Lower leg skin (tissue), 3 donors: Measurements from ENCODE around the gene VAV3.

Experiments used
- POLR2A ChIP-seq, 2 donors: fragments of 450-650 bp; IDR thresholded peaks; one replicate each; pipeline ENCODE4 v1.6.1; 2016 to 2017; ENCODE audit warnings: antibody characterized with exemption in 2 of 2, mild to moderate bottlenecking in 1 of 2, moderate library complexity in 1 of 2
- TF ChIP-seq, protein P1 (sequence below), 3 donors: fragments of 450-650 bp; IDR thresholded peaks; one replicate each; pipeline ENCODE4 v1.5.1; 2016; ENCODE audit warnings: antibody characterized with exemption in 3 of 3, mild to moderate bottlenecking in 3 of 3, moderate library complexity in 2 of 3

- TF ChIP-seq, protein P1, sequence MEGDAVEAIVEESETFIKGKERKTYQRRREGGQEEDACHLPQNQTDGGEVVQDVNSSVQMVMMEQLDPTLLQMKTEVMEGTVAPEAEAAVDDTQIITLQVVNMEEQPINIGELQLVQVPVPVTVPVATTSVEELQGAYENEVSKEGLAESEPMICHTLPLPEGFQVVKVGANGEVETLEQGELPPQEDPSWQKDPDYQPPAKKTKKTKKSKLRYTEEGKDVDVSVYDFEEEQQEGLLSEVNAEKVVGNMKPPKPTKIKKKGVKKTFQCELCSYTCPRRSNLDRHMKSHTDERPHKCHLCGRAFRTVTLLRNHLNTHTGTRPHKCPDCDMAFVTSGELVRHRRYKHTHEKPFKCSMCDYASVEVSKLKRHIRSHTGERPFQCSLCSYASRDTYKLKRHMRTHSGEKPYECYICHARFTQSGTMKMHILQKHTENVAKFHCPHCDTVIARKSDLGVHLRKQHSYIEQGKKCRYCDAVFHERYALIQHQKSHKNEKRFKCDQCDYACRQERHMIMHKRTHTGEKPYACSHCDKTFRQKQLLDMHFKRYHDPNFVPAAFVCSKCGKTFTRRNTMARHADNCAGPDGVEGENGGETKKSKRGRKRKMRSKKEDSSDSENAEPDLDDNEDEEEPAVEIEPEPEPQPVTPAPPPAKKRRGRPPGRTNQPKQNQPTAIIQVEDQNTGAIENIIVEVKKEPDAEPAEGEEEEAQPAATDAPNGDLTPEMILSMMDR (IDR thresholded peaks at IDR 0.05) = no peak
- no peak for TF ChIP-seq POLR2A (IDR thresholded peaks at IDR 0.05)
These were observed 416.7 kb downstream of the VAV3 start for GRCh38 chr1:107548276-107548675.
